ENCODE measurements around the gene LIPC.

The LIPC gene

DNA sequence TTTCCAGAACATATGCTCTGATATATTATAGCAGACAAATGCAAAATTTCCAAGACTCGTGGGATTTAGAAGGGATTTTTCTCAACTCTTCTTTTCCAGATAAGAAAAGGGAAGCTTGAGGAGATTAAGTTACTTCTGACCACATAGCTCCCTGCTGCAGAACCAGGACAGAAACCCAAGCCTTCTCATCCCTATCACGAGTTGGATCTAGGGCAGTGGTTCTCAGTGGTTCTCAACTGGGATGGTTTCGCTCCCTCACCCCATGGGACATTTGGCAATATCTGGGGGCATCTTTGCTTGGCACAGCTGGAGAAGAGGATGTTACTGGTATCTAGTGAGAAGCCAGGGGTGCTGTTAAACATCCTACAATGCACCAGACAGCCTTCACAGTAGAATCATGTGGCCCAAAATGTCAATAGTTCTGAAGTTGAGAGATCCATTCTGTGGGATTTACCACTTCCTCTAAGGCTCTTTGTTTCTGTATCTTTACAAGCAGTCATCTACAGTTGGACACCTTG lies 64.2 kb downstream of the LIPC start:
- no peak for DNase-seq (ENCODE audit: low spot score)

DNA sequence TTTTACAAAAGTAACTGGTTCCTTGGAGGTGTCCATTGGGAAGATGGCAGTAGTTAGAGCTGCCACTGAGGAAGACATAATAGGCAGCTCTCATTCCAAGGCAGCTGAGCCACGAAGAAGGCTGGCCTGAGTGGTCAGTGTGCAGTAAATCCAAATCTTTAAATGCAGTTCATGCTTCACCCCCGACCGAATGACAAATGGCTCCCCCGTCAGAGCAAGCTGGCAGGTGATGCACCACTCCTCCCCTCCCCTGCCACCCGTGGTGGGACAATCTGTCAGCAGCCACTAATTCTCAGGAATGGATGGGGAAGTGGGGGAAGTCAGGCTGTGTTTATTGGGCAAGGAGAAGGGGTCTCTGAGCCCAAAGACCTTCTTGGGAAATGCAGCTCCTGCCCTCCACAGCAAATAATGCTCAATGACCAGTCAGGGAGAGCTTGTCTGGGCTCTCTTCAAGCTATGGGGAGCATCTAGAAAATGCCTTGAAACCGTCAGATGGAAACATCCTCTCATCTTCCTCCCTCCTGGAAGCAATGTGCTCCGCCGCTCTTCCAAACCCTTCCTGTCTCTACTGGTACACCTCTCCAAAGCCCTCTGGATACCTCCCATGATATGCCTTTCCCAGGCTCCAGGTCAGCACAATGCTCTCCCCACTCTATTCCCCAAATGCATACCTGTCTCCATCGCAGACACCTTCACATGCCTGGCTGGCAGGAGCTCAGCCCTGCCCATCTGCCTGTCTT lies 65.4 kb downstream of the LIPC start:
- DNase-seq (ENCODE audit: low spot score) = no peak

GRCh38 chr15:58498821-58499580 lies 67.2 kb downstream of the LIPC start:
- no peak for DNase-seq (ENCODE audit: low spot score)

- no peak for DNase-seq (ENCODE audit: low spot score)
Measured at GRCh38 chr15:58501006-58501405, 69.2 kb downstream of the LIPC start.

DNA sequence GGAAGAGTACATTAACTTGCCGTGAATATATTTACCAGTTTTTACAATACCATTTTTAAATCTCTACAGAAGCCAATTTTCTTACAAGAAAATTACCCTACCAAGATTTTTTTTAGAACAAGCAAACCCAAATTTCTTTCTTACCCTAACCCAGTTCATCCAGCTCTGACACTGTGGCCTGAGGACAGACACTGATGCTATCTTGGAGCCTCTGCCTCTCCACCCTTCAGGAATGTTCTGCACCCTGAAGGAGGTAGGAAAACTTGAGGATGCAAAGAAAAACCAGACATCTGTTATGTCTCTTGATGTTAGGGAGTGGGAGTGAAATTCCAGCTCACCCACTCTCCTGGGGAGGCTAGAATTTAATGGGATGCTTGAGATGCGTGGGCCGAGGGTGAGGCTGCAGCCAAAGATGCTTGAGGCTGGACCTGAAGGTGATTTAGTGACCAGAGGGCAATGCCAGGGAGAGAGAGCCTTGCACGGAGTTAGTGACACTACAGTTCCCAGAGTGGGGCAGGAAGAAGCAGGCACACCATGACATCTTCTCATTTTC lies 69.9 kb downstream of the LIPC start:
- no peak for DNase-seq (ENCODE audit: low spot score)

- no peak for DNase-seq (ENCODE audit: low spot score)
Measured at GRCh38 chr15:58503139-58504027, 71.6 kb downstream of the LIPC start.

DNA sequence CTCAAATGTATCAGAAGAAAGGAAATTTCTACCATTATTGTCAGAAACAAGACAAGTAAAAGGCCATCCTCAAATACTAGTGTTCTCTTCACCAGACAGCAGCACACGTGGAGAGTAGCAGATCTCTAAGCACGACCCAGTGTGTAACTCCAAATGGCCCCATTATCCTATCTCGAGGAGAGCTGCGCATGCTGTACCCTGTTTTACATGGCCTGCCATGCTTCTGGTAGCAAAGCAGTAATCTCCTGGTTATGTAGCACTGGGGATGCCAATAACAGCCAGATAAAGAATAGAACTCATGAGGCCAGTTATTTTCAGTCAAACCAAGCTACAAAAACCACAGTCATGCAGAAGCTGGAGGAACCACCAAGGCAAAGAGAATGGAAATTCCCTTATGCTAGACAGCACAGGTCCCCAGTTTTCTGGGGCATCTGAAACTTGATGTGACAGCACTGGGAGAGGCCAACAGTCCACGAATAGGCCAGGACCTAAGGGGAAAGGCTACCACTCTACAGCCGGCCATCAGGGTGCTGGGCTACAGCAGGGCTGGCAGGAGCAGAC lies 73.0 kb downstream of the LIPC start:
- no peak for DNase-seq (ENCODE audit: low spot score)

GRCh38 chr15:58505581-58505980 lies 73.8 kb downstream of the LIPC start:
- DNase-seq (ENCODE audit: low spot score) = no peak

DNA sequence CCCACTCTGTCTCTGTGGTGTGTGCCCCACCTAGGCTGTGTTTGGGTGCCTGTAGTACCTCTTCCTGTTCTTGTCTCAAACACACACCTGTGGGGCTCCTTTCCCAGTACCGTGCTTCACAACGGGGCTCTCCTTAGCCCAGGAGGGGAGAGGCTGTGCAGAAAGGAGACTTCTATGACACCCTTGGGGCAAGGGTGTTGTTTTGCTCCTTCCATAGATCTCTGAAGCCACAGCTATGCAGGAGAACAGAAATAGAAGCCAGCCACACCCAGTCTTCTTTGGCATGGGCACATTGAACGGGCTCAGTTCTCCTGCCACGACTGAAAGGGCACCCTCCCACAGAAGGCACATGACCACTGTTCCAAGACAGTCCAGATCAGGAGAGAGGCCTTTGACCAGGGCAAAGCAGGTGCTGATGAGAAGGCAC lies 74.3 kb downstream of the LIPC start:
- DNase-seq (ENCODE audit: low spot score) = no peak

DNA sequence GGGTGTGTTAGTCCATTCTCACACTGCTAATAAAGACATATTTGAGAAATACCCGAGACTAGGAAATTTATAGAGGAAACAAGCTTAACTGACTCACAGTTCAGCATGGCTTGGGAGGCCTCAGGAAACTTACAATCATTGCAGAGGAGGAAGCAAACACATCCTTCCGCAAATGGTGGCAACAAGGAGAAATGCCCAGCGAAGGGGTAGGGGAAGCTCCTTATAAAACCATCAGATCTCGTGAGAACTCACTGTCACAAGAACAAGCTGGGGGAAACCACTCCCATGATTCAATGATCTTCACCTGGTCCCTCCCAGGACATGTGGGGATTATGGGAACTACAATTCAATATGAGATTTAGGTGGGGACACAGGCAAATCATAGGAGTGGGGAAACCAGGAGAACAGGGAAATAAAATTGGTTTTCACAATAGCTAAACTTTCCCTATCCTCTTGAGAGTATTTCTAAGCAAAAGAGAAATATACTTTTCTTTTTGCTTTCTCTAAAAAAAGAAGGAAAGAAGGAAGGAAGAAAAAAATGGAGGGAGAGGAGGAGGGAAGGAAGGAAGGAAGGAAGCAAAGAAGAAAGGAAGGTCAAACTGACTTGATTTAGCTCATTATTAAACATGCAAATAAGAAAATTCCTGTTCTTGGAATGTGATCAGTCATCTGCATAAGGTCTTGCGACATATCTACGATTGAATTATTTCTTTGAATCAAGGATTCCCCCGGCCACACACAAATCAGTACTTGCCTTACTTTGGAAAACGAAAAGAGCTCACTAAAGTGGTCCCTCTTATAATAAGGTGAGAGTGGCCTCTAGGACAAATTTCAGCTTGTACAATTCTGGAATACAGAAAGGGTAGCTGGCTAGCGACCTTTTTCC lies 75.2 kb downstream of the LIPC start:
- DNase-seq (ENCODE audit: low spot score) = no peak

DNA sequence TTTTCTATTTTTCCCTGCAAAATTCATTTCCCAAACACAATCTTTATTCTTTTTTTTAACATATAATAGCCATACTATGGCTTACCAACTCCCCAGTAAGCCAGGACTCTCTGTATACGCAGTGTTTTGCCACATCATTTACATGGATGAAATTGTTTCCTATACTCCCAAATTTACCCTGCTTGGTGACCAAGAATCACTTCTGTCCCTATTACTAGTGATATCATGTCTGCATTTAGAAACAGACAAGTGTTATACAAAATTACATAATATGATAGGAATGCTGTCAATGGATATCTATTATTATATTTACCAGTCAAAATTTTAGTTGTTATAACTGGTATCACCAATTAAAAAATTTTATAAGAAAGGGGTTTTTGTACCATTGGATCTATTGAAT lies 77.8 kb downstream of the LIPC start:
- DNase-seq (ENCODE audit: low spot score) = no peak

DNA sequence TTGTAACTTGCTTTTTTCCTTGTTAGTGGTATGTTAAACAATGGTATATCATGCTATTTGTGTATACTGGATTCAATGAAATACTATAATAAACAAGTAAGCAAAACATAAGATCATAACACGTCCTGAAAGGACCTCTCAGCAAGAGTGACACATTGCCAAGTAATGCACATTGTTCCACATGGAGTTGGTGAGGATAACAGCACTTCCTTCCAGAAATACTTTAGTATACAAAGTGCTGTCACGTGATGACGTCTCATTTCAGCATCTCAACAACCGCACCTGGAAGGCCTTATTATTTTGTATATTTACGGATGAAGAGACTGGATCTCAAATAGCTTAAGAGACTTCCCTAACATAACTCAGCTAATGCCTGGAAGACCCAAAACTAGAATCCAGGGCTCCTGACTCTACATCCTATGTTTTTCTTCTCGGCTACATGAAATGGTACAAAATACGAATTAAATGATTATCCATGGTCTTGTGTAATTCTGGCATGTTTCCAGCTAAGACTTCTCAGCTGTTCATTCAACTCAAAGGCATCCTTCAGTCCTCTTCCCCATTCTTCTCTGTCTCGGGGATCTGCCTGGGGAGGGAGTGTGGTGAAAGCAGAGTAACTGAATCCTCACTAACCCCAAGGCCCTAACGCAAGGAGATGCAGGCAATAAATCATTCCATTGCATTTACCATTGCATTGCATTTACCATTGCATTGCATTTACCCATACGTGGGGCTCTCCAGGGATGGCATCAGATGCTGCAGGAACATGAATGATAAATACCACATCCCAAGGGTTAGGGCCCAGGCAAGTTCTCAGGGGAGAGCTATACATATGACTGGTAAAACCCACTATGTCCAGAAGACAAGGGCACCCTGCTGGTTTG lies 79.2 kb downstream of the LIPC start:
- no peak for DNase-seq (ENCODE audit: low spot score)

DNA sequence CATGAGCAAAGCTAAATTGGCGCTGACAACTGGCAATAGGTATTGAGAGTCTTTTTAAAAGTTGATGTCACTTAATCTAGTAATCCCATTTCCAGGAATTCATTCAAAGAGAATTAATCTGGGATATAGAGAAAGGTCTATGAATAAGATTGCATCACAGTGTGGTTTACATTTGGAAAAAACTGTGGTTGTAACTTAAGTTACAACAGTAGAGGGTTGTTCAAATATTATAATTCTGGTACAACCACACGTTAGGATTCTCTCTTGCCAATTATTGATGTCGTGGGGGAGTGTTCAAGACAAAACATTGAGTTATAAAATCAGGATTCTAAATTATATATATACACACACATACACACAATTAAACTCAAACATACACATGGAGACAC lies 79.8 kb downstream of the LIPC start:
- DNase-seq (ENCODE audit: low spot score) = no peak

GRCh38 chr15:58512522-58512921 lies 80.7 kb downstream of the LIPC start:
- no peak for DNase-seq (ENCODE audit: low spot score)

GRCh38 chr15:58513008-58513407 lies 81.2 kb downstream of the LIPC start:
- no peak for DNase-seq (ENCODE audit: low spot score)

GRCh38 chr15:58513726-58514336 lies 82.0 kb downstream of the LIPC start:
- DNase-seq (ENCODE audit: low spot score) = no peak

- DNase-seq (ENCODE audit: low spot score) = no peak
Measured at GRCh38 chr15:58515807-58516206, 84.0 kb downstream of the LIPC start.

GRCh38 chr15:58517252-58517681 lies 85.5 kb downstream of the LIPC start:
- DNase-seq (ENCODE audit: low spot score) = no peak

Measured in left forelimb (tissue), 1 donor.